HEK293 (cell line): ENCODE results near the gene ANTXRL.
"Not testable (repeated sequence)": the region's sequence is repeated elsewhere in the genome, so short reads cannot be mapped to it uniquely, and the experiment has no call there.

ENCODE experiments used
- CTCF ChIA-PET: fragments of 350-600 bp; formaldehyde crosslinking; extraction: SDS; loops from one replicate; lab custom pipeline; 2021; ENCODE audit warnings: antibody characterized with exemption; lab: Yijun Ruan, JAX
- POLR2A ChIA-PET: fragments of 300-600 bp; formaldehyde crosslinking; extraction: SDS; loops from one replicate; lab custom pipeline; 2020; ENCODE audit warnings: antibody characterized with exemption, inconsistent platforms; lab: Yijun Ruan, JAX
- H3K27ac ChIP-seq: fragments of 200-500 bp; sonication (Bioruptor generic); 2 replicates; pipeline ENCODE4 v1.5.1; 2014; ENCODE audit warnings: low read depth, low read length, control low read depth, inconsistent platforms; ENCODE audit errors: extremely low read depth
- H3K36me3 ChIP-seq, 2 experiments: fragments of 200-500 bp in 1 of 2; sonication (Bioruptor generic) in 1 of 2; 1 replicate in 1 of 2; 2 replicates in 1 of 2; pipeline ENCODE4 v1.5.1; 2014 to 2017; ENCODE audit warnings: inconsistent platforms in 2 of 2, low read length in 2 of 2; ENCODE audit not compliant: control insufficient read depth in 2 of 2, insufficient read depth in 1 of 2
- H3K4me1 ChIP-seq: fragments of 200-500 bp; sonication (Bioruptor generic); 2 replicates; pipeline ENCODE4 v1.5.1; 2014; ENCODE audit warnings: mild to moderate bottlenecking, low read length, inconsistent platforms; ENCODE audit not compliant: control insufficient read depth, insufficient read depth
- H3K4me3 ChIP-seq: 2 replicates; pipeline ENCODE4 v1.5.1; 2011; ENCODE audit warnings: low read depth, mild to moderate bottlenecking, control low read depth, low read length, moderate library complexity
- H3K9me3 ChIP-seq: fragments of 200-500 bp; sonication (Bioruptor generic); 2 replicates; pipeline ENCODE4 v1.5.1; 2014; ENCODE audit warnings: low read depth, low read length, inconsistent platforms; ENCODE audit not compliant: control insufficient read depth, insufficient read depth
- GLIS1 ChIP-seq: fragments of 450-650 bp; formaldehyde crosslinking; IDR thresholded peaks from 2 replicates; pipeline ENCODE4 v1.5.1; 2016; ENCODE audit warnings: missing biosample characterization, missing genetic modification characterization
- KLF1 ChIP-seq: fragments of 450-650 bp; formaldehyde crosslinking; IDR thresholded peaks from 2 replicates; pipeline ENCODE4 v1.5.1; 2016; ENCODE audit warnings: missing biosample characterization, missing genetic modification characterization
- KLF9 ChIP-seq: fragments of 450-650 bp; formaldehyde crosslinking; IDR thresholded peaks from 2 replicates; pipeline ENCODE4 v1.5.1; 2016; ENCODE audit warnings: missing biosample characterization, missing genetic modification characterization, low read depth
- MZF1 ChIP-seq: fragments of 450-650 bp; formaldehyde crosslinking; IDR thresholded peaks from 2 replicates; pipeline ENCODE4 v1.5.1; 2017; ENCODE audit warnings: missing biosample characterization, missing genetic modification characterization, borderline replicate concordance
- ZFP69B ChIP-seq: fragments of 450-650 bp; formaldehyde crosslinking; IDR thresholded peaks from 2 replicates; pipeline ENCODE4 v1.5.1; 2016; ENCODE audit warnings: missing biosample characterization, missing genetic modification characterization
- ZNF19 ChIP-seq: fragments of 450-650 bp; formaldehyde crosslinking; IDR thresholded peaks from 2 replicates; pipeline ENCODE4; 2016; ENCODE audit warnings: missing biosample characterization, missing genetic modification characterization, low read depth
- ZNF311 ChIP-seq: fragments of 450-650 bp; formaldehyde crosslinking; IDR thresholded peaks from 2 replicates; pipeline ENCODE4 v1.5.1; 2017; ENCODE audit warnings: missing biosample characterization, missing genetic modification characterization, borderline replicate concordance
- ZNF354C ChIP-seq: fragments of 450-650 bp; formaldehyde crosslinking; IDR thresholded peaks from 2 replicates; pipeline ENCODE4 v1.5.1; 2016; ENCODE audit warnings: missing biosample characterization, missing genetic modification characterization, low read depth, borderline replicate concordance
- ZNF548 ChIP-seq: fragments of 450-650 bp; formaldehyde crosslinking; IDR thresholded peaks from 2 replicates; pipeline ENCODE4 v1.5.1; 2016; ENCODE audit warnings: missing biosample characterization, missing genetic modification characterization
- ZNF624 ChIP-seq: fragments of 450-650 bp; formaldehyde crosslinking; IDR thresholded peaks from 2 replicates; pipeline ENCODE4 v1.5.1; 2017; ENCODE audit warnings: missing biosample characterization, missing genetic modification characterization
- ZNF660 ChIP-seq: fragments of 450-650 bp; IDR thresholded peaks from 2 replicates; pipeline ENCODE4 v1.5.1; 2018; ENCODE audit warnings: missing biosample characterization, mild to moderate bottlenecking, missing genetic modification characterization
- ZNF791 ChIP-seq: fragments of 450-650 bp; formaldehyde crosslinking; IDR thresholded peaks from 2 replicates; pipeline ENCODE4 v1.5.1; 2016; ENCODE audit warnings: missing biosample characterization, missing genetic modification characterization
- ZSCAN30 ChIP-seq: fragments of 450-650 bp; IDR thresholded peaks from 2 replicates; pipeline ENCODE4 v1.5.1; 2018; ENCODE audit warnings: missing biosample characterization, mild to moderate bottlenecking, missing genetic modification characterization, moderate library complexity
- TF ChIP-seq, protein P1 (sequence below): fragments of 450-650 bp; formaldehyde crosslinking; IDR thresholded peaks from 2 replicates; pipeline ENCODE4 v1.5.1; 2016; ENCODE audit warnings: missing biosample characterization, missing genetic modification characterization
- TF ChIP-seq, protein P2 (sequence below): fragments of 450-650 bp; formaldehyde crosslinking; IDR thresholded peaks from 2 replicates; pipeline ENCODE4 v1.5.1; 2016; ENCODE audit warnings: missing biosample characterization, missing genetic modification characterization
- TF ChIP-seq, protein P3 (sequence below): IDR thresholded peaks from 2 replicates; pipeline ENCODE4 v1.6.1; 2011; ENCODE audit warnings: mild to moderate bottlenecking, low read depth, low read length, borderline replicate concordance
- TF ChIP-seq, protein P4 (sequence below): fragments of 450-650 bp; IDR thresholded peaks from 2 replicates; pipeline ENCODE4 v1.5.1; 2018; ENCODE audit warnings: missing biosample characterization, missing genetic modification characterization
- TF ChIP-seq, protein P5 (sequence below): fragments of 450-650 bp; formaldehyde crosslinking; IDR thresholded peaks from 2 replicates; pipeline ENCODE4 v1.5.1; 2016; ENCODE audit warnings: missing biosample characterization, missing genetic modification characterization

The ANTXRL gene

DNA sequence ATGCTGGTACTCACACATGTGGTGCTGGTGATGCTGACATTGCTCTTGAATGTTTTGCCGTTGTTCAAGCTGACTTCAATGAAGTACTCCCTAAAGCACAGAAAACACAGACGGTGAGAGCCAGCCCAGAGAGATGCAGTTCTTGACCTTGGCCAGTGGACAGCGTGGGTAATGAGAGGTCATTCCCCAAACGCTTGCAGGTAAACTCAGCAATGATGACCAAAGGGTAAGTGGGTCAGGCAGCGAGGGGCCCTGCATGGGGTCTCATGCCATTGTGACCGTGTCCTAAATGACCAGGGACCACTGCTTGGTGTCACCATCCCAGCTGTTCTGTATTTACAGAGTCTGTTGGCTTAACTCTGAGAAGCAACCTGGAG is 32.8 kb upstream of the ANTXRL start (continued):
- TF ChIP-seq ZNF548 (tag by site-specific recombination), result no peak
- TF ChIP-seq, protein P1, sequence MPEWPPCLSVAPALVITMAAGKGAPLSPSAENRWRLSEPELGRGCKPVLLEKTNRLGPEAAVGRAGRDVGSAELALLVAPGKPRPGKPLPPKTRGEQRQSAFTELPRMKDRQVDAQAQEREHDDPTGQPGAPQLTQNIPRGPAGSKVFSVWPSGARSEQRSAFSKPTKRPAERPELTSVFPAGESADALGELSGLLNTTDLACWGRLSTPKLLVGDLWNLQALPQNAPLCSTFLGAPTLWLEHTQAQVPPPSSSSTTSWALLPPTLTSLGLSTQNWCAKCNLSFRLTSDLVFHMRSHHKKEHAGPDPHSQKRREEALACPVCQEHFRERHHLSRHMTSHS, result no peak
- TF ChIP-seq, protein P2, sequence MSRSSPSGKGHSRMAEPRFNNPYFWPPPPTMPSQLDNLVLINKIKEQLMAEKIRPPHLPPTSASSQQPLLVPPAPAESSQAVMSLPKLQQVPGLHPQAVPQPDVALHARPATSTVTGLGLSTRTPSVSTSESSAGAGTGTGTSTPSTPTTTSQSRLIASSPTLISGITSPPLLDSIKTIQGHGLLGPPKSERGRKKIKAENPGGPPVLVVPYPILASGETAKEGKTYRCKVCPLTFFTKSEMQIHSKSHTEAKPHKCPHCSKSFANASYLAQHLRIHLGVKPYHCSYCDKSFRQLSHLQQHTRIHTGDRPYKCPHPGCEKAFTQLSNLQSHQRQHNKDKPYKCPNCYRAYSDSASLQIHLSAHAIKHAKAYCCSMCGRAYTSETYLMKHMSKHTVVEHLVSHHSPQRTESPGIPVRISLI (tag by site-specific recombination), result no peak
- TF ChIP-seq, protein P3, sequence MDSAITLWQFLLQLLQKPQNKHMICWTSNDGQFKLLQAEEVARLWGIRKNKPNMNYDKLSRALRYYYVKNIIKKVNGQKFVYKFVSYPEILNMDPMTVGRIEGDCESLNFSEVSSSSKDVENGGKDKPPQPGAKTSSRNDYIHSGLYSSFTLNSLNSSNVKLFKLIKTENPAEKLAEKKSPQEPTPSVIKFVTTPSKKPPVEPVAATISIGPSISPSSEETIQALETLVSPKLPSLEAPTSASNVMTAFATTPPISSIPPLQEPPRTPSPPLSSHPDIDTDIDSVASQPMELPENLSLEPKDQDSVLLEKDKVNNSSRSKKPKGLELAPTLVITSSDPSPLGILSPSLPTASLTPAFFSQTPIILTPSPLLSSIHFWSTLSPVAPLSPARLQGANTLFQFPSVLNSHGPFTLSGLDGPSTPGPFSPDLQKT, result no peak
- no peak for TF ChIP-seq ZNF311 (tag by site-specific recombination)
- no peak for TF ChIP-seq ZNF791 (tag by site-specific recombination)
- no peak for TF ChIP-seq ZNF354C (tag by site-specific recombination)

DNA sequence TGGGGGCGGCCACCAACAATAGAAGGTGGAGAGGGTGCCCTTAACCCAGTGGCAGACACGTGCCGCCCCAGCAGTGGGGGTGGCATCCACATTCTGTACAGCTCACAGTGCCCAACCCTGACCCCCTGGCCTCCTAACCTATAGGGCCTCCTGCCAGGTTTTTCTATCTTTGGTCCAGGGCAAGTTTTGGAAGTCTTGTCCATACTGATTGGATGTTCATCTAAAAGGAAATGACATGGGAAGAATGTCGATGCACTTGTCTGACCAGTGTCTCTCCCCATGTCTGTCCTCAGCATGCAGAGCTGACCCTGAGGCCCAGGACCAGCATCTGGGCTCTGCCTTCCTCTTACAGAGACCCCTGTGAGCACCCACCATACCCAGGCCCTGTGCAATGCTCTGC is 32.3 kb upstream of the ANTXRL start:
- Histone ChIP-seq H3K9me3 (no peaks in the 10 kb centered on the region), H3K36me3 (no peaks in the 10 kb centered on the region), H3K4me1 (no peaks in the 10 kb centered on the region), H3K4me3 (no peak overlapping the region)
- ChIA-PET POLR2A (no interaction called here), CTCF (interaction anchor here (2.0 kb wide), 1 partner anchor 26 kb away, joined by 14 read pairs; no protein-coding TSS in a partner anchor)
- TF ChIP-seq ZNF624 (tag by site-specific recombination) (no peak), GLIS1 (tag by site-specific recombination) (no peak), KLF1 (tag by site-specific recombination) (no peak), ZNF791 (tag by site-specific recombination) (no peak), ZSCAN30 (tag by site-specific recombination) (no peak), KLF9 (no peak), ZNF19 (no peak), MZF1 (tag by site-specific recombination) (no peak), ZFP69B (tag by site-specific recombination) (no peak), ZNF660 (tag by site-specific recombination) (no peak)
- TF ChIP-seq, protein P4, sequence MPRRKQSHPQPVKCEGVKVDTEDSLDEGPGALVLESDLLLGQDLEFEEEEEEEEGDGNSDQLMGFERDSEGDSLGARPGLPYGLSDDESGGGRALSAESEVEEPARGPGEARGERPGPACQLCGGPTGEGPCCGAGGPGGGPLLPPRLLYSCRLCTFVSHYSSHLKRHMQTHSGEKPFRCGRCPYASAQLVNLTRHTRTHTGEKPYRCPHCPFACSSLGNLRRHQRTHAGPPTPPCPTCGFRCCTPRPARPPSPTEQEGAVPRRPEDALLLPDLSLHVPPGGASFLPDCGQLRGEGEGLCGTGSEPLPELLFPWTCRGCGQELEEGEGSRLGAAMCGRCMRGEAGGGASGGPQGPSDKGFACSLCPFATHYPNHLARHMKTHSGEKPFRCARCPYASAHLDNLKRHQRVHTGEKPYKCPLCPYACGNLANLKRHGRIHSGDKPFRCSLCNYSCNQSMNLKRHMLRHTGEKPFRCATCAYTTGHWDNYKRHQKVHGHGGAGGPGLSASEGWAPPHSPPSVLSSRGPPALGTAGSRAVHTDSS (tag by site-specific recombination), result no peak
- TF ChIP-seq, protein P1, result no peak
- TF ChIP-seq, protein P5, sequence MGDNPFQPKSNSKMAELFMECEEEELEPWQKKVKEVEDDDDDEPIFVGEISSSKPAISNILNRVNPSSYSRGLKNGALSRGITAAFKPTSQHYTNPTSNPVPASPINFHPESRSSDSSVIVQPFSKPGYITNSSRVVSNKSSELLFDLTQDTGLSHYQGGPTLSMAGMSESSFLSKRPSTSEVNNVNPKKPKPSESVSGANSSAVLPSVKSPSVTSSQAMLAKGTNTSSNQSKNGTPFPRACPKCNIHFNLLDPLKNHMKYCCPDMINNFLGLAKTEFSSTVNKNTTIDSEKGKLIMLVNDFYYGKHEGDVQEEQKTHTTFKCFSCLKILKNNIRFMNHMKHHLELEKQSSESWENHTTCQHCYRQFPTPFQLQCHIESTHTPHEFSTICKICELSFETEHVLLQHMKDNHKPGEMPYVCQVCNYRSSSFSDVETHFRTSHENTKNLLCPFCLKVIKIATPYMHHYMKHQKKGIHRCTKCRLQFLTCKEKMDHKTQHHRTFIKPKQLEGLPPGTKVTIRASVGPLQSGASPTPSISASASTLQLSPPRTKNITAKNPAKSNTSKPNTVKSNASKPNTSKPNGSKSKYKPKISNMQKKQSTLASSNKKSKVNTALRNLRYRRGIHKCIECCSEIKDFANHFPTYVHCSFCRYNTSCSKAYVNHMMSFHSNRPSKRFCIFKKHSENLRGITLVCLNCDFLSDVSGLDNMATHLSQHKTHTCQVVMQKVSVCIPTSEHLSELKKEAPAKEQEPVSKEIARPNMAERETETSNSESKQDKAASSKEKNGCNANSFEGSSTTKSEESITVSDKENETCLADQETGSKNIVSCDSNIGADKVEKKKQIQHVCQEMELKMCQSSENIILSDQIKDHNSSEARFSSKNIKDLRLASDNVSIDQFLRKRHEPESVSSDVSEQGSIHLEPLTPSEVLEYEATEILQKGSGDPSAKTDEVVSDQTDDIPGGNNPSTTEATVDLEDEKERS (tag by site-specific recombination), result no peak
- TF ChIP-seq, all 188 proteins: peak for 0
- no peak overlapping the region for H3K27ac ChIP-seq

DNA sequence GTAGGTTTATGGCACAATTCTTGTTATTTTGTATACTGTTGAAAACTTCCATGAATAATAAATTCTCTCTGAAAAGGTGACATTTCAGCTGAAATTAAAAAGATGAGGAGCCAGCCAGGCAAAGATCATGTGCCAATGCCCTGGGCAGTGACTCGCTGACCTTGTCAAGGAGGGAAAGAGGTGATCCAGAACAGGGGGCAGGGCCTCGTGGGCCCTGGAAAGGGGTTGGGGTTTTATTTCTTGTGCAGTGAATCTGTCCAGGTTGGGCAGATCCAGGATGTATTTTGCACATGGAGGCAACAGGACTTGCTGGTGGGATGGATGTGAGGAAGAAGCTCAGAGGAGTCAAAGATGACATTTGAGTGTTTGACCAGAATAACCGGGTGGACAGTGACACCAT is 31.6 kb upstream of the ANTXRL start:
- CTCF ChIA-PET, result interaction anchor here (0.6 kb wide), 1 partner anchor 148 kb away, joined by 3 read pairs; no protein-coding TSS in a partner anchor
- H3K4me3 ChIP-seq, POLR2A ChIA-PET, H3K9me3 ChIP-seq, H3K36me3 ChIP-seq, H3K27ac ChIP-seq, H3K4me1 ChIP-seq: not testable (repeated sequence)
